Stimulated activated CD8-positive, alpha-beta memory T cell treated with anti-CD3 and anti-CD28 coated beads, Interleukin-7, amount 100 ng/mL, for 1 hour (primary cell): ENCODE data around the gene SLC27A5.
A peak's percentile ranks its signal among the peaks of the same experiment; 100 is the strongest.
"Not testable (repeated sequence)": the region's sequence is repeated elsewhere in the genome, so short reads cannot be mapped to it uniquely, and the experiment has no call there.

ENCODE experiments used
- DNase-seq, 2 donors: peaks; one replicate each; pipeline ENCODE4 v3.0.0-alpha.2; 2020; ENCODE audit warnings: low read depth in 2 of 2

SLC27A5 gene

DNA sequence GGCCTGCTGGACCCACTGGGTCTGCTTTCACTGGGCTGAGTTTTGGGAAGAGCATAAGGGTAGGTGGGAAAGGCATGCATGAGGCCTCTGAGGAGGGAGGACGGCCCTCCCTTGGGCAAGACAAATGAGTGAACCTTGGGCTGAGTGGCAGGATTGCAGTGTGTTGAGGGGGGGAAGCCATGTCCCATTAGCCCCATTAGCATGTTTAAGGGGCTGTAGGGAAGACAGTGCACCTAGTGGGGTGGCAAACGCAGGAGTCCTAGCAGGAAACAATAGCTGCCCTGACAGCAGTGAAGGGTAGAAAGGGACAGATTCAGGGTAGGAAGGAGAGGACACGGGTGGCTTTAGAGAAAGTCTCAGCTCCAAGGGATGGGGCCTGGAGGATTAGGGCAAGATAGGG lies 10.9 kb upstream of the SLC27A5 start:
- no peak for DNase-seq

- DNase-seq, result no peak
These were observed 9.9 kb upstream of the SLC27A5 start for GRCh38 chr19:58521651-58522050.

DNA sequence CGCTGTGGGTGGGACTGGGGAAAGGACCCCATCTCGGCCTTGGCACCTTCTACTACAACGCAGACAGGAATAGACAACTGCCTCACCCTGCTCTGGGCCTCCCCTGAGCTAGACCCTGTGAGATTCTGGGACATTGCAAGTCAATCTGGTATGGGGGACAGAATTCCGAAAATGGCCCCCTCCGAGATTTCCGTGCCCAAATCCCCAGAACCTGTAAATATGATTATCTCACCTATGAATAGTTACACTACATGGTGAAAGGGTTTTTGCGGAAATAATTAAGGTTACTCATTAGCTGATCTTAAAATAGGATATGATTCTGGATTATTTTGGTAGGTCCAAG lies 8.4 kb upstream of the SLC27A5 start:
- DNase-seq, result no peak

DNA sequence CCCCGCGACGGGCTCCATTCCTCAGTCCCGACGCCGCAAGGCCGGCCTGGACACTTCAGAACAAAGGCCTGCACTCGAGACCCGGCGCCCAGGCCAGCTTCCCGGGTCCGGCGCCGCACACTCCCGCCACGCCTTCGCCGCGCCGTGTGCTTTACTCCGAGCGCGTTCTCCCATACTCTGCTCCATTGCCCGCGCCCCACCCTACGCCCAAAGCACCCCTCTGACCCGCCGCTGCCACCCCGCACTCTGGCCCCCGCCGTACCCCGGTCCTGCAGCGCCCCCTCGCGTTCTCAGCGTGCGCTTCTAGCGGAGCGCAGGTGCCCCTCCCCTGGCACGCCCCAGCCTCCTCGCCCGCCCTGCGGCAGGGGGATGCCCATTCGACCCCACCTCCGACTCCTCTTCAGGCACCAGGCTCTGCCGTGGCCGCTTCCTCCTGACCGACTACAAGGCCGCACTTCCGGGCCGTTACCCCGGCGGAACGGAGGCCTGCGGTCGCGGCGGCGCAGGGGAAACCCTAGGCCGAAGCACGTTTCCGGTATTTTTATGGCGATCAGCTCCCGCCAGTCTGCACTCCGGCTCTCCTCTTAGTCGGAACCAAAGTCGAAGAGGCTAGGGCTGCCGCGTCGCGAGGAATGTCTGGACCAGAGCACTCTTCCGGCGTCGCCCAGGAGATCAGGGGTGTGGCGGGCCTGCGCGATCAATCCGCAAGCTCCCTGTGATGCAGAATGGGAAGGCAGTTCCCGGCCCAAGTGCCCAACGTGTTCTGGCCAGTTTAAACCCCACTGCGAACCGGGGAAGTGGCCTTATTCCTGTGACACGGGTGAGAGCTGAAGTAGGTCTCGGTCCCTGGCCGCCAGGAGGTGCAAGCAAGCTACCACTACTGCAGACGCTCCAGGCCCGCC lies 7.8 kb upstream of the SLC27A5 start, which contains the start of gene ZBTB45:
Gene ZBTB45, minus strand, starts transcription at position 456 of the 902 bp plus-strand sequence. CDS start 2,137 bp downstream, outside the sequence.
- DNase-seq, result peak; percentile 70 to 76

DNA sequence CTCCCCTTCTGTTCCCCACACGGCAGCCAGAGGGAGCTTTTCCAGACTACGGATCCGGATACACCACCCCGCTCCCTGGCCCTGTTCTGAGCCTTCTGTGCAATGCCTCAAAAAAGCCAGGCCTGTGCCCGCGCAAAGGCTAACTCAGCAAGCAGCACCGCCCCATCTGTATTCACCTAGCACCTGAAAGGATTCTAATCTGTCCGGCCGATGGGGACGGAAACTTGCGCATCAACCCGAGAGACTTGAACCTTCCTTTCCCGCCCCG lies 7.2 kb upstream of the SLC27A5 start:
- DNase-seq, result no peak

GRCh38 chr19:58518256-58519086 lies 6.7 kb upstream of the SLC27A5 start:
- DNase-seq, result no peak

DNA sequence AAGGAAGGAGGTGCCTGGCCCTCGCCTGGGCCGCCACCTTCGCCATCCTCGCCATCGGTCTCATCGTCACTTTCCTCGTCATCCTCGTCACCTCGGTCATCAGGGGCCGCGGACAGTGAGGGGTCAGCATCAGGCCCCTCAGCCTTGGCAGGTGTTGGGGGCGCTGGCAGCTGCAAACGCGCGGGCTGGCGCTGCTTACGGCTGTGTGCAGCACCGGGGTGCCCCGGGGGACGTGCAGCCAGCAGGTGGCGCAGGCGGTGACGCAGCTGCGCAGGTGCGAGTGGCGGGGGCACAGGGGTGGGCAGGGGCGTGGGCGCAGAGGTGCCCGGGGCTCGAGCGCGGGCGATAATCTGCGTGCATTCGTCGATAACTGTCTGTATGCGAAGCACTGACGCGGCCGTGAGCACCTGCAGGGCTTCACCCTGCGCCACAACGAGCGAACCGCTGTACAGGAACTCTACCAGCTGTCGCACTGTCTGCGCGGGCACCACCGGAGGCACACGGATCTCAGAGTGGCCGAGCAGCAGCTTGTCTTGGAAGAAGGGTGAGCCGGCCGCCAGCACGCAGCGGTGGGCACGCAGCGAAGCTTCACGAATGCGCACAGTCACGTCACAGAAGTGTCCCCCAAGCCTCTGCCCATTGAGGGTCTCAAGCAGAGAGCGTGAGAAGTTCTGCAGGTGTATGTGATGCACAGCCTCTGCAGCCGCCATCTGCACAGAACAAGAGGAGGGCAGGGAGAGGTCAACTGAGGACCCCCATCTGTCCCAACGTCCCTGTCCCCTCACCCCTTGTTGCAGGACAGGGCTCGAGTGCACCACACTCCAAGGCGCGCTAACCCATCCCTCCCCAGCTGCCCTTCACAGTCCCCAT lies 5.4 kb upstream of the SLC27A5 start:
- no peak for DNase-seq

- no peak for DNase-seq
These were observed 4.5 kb upstream of the SLC27A5 start for GRCh38 chr19:58516246-58516836.

DNA sequence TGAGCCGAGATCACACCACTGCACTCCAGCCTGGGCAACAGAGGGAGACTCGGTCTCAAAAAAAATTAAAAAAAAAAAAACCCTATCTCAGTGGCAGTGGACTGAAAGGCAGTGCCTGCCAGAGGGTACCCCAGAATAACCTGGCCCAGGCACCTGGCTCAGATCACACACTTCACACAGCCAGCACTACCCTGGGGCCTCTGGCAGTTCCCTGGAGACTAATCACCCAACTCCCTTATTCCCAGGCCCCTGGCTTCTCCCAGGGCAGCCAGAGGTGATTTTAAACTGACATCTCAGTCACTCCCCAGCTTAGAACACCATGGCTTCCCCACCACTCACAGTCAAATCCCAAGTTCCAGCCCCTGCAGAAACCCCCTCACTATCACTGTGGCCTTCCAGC lies 3.5 kb upstream of the SLC27A5 start:
- DNase-seq, result no peak

DNA sequence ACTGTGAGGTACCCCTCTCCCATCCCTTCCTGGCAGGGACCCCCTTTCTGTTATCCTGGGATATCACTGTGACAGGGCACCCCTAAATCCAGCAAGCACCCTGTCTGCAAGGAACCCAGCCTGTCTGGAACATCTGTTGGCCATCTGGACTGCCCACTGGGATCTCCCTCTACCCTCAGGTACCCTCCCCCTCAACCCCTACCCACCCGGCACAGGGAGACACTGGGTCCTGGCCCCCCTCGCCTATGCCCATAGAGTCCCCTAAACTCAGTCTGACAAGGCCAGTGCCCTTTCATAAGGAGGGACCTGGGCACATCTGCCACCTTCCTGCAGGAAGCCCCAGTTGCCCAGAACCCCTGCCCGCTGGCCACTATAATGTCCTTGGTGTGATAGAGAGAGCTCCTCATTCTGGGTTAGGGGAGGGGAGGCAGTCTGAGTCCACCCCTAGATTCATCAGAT lies 2.8 kb upstream of the SLC27A5 start:
- no peak for DNase-seq

- peak; percentile 78 to 82 for DNase-seq
These were observed 2.1 kb upstream of the SLC27A5 start for GRCh38 chr19:58513694-58514563.

- no peak for DNase-seq
These were observed 1.5 kb upstream of the SLC27A5 start for GRCh38 chr19:58513213-58513693.

- no peak for DNase-seq
These were observed 1.5 kb downstream of the SLC27A5 start for GRCh38 chr19:58510084-58510862.

DNA sequence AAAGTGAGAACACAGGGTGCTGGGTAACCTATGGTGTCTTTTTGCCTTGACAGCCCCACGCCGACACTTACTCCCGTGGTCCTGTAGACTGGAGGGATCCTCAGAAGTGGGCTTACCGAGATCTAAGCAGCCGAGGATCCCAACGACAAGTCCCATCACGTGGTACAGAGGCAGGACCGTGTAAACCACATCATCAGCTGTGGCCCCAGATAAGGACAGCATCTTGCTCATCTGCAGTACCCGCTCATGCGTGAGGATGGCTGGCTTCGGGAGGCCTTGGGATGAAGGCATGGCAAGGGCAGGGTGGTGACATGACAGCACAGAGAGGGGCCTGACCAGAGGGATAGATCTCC lies 2.1 kb downstream of the SLC27A5 start:
- DNase-seq, result no peak

GRCh38 chr19:58507602-58508223 lies 4.1 kb downstream of the SLC27A5 start:
- not testable (repeated sequence) for DNase-seq

DNA sequence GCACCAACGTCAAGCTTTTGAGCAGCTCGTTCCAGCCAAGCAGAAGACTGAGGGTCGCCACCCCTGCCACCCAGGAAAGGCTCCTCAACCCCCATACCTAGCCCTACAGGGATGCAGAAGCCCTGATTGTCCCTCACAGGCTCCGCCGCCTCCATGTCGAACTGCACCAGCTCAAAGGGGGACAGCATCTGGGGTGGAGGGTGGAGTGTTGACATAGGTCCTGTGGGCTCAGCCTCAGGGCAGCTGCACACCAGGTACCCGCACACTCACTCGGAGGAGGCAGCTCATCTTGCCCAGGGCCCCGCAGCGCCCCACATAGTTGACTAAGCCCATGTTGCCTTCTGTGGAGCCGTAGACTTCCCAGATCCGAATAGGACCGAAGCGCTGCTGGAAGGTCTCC lies 11.6 kb downstream of the SLC27A5 start:
- DNase-seq, result no peak

GRCh38 chr19:58499021-58499927 lies 12.5 kb downstream of the SLC27A5 start:
- DNase-seq, result peak; percentile 78 to 90
